22Rv1 (cell line): Measurements from ENCODE around the gene PPP1R15B.

Experiments used
- CTCF ChIP-seq: fragments of 450-650 bp; IDR thresholded peaks from 2 replicates; pipeline ENCODE4 v1.5.1; 2017; ENCODE audit warnings: mild to moderate bottlenecking
- ZFX ChIP-seq: fragments of 450-650 bp; IDR thresholded peaks from 2 replicates; pipeline ENCODE4 v1.6.1; 2017; ENCODE audit warnings: antibody characterized with exemption, borderline replicate concordance

GRCh38 chr1:204355913-204356312 lies 55.7 kb downstream of the PPP1R15B start:
- no peak for TF ChIP-seq CTCF
- no peak for TF ChIP-seq ZFX
